Medulla oblongata (tissue), 1 donor: ENCODE data around the gene CTSG.
"Not testable (repeated sequence)": the region's sequence is repeated elsewhere in the genome, so short reads cannot be mapped to it uniquely, and the experiment has no call there.

Source experiments
- DNase-seq: peaks from one replicate; pipeline ENCODE4 v3.0.0-alpha.2; 2015; ENCODE audit errors: extremely low spot score

CTSG gene, protein sequence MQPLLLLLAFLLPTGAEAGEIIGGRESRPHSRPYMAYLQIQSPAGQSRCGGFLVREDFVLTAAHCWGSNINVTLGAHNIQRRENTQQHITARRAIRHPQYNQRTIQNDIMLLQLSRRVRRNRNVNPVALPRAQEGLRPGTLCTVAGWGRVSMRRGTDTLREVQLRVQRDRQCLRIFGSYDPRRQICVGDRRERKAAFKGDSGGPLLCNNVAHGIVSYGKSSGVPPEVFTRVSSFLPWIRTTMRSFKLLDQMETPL

GRCh38 chr14:24576182-24576581 is at the start of gene CTSG:
CTSG (minus strand) TSS chr14:24576250; CDS start chr14:24576223, 27 bp downstream.
- no peak for DNase-seq

DNA sequence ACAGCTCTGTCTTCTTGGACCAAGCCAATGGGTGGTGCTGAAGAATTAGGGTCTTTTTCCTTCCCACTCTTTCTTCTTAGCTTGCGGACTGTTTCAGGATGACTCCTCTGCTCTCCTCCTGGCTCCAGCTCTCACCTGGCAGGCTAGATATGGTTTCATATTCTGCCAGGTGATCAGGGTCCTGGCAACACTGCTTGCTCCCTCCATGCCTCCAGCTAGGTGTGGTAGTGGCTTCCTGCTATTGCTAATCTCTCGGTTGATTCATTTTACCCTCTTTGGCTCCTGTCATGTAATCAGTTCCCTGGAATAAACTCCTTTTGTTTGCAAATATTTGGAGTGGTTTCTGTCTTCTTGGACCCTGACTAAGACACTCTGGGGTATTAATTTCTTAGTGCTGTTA is 37.7 kb upstream of the CTSG start:
- DNase-seq, result no peak

DNA sequence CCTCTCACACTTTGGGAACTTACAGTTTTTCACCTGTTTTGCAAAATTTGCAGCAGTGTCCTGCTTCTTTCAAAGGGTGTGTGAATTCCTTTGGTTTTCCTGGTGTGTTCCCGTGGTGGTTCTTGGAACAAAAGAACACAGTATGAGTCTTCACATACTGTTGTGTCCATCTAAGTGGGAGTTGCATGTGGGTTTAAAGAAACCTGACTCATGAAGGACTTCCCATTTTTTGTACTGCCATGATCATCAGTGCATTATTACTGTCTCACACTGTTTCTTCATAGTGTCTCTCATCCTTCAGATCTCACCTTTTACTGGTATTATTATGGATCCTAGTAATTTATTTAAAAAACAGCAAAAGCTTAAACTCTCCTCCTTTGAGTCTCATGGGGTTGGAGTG is 37.2 kb upstream of the CTSG start:
- DNase-seq, result no peak

DNA sequence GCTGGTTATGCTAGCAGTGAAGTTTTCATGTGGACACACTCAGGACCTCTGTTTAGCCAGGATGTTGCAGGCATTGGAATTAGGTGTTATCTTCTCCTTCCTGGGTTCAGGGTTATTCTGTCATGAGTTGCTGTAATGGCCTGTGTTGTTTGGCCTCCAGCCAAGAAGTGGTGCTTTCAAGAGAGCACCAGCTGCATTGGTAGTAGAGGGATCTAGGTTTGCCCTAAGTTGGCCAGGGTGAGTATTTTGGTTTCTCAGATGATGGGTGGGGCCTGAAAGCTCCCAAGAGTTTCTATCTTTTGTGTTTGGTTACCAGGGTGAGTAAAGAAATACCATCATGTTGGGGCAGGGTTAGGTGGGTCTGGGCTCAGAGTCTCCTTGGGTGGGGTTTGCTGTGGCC is 36.1 kb upstream of the CTSG start:
- DNase-seq, result no peak

GRCh38 chr14:24609655-24610344 is 33.8 kb upstream of the CTSG start, which contains the start of gene GZMH:
GZMH (minus strand) TSS chr14:24609685; CDS start chr14:24609613, 72 bp downstream.
- DNase-seq, result no peak

DNA sequence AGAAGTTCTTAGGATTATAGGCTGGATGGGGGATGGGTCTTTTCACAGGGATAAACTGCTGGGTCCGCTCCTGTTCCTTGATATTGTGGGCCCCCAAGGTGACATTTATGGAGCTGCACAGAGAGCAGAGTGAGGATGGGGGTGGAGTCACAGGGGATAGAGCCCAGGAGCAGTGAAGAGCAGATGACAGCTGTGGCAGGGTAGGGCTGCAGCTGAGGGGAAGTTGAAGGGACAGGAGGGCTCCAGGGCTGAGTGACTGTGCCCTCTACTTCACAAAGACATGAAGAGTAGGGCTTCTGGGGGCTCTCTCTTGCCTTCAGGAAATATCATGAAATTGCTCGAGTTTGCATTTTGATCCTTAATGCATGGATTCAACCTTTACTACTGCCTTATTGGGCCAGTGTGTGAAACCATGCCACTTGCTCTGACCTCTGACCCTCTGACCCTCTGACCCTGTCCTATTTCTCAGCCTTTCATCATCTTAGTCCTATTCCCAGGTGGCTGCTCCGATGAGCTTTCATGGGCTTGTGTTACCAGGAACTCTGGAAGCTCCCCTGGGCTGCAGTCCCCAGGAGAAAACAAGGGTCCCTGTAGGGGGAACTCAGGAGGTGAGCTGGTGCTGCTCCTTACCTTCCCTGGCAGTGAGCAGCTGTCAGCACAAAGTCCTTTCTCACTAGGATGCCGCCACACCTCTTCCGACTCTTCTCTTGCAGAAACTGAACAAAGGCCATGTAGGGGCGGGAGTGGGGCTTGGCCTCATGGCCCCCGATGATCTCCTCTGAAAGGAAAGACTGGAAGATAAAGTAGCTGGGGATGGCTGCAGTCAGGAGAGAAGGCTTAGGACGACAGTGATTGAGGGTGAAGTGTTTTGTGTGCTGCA is 31.8 kb upstream of the CTSG start:
- DNase-seq, result no peak

GRCh38 chr14:24607081-24607480 is 31.0 kb upstream of the CTSG start:
- DNase-seq, result no peak

DNA sequence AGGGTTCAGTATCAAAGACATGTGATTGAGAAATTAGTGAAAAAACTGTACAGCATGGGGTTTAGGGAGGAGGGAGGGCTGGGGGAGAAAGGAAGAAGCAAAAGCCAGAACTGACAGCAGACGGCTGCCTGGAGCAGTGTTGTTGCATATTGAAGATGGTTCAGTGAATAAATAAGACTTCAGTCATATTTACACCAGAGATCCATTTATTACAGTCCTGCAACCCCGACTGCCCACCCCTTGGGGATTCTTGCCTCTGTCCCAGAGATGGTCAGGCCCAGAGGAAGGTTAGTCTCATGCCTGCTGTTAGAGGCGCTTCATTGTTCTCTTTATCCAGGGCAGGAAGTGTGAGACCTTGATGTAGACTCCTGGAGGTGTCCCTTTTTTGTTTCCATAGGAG is 30.2 kb upstream of the CTSG start:
- DNase-seq, result no peak

DNA sequence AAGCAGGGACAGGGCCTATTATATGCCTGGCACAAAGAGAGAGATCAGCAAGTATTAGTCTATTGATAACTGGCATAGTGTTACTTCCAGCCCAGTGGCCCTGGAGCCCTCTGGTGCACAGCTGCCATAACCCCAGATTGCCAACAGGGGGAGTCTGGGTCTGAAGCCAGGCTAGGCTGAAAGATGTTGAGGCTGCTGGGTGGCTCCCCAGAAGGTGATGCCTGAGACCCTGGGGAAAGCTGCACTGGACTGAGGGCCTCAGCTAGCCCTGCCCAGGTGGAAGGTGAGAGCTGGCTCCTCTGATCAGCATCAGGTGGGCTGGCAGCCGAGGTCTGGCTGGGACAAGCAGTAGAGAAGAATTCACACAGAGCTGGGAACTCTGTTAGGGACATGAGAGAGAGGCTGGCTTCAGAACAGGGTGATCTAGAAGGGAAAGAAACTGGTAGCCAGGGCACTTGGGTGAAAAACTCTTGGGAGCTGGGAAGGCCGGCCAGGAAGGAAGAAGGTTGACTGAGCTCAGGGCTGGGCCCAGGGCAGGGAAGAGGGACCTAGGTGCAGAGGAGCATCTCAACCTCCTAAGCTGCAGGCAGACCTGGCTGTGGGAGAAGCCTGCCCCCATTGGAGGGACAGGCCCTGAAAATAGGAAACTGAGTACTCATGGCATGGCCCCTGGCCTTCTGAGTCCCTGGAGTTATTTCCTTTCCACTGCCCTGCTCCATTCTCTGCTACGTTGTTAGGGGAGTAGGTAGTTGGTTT is 29.6 kb upstream of the CTSG start:
- peak; percentile 11 for DNase-seq

DNA sequence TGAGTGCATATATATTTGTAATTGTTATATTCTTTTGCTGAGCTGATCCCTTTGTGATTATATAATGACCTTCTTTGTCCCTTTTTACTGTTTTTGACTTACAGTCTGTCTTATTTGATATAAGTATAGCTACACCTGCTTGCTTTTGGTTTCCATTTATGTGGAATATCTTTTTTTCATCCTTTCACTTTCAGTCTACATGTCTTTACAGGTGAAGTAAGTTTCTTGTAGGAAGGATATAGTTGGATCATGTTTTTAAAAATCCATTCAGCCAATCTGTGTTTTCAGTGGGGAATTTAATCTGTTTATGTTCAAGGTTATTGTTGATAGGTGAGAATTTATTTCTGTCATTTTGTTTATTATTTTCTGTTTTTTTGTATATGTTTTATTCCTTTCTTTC is 21.4 kb upstream of the CTSG start:
- DNase-seq, result no peak

DNA sequence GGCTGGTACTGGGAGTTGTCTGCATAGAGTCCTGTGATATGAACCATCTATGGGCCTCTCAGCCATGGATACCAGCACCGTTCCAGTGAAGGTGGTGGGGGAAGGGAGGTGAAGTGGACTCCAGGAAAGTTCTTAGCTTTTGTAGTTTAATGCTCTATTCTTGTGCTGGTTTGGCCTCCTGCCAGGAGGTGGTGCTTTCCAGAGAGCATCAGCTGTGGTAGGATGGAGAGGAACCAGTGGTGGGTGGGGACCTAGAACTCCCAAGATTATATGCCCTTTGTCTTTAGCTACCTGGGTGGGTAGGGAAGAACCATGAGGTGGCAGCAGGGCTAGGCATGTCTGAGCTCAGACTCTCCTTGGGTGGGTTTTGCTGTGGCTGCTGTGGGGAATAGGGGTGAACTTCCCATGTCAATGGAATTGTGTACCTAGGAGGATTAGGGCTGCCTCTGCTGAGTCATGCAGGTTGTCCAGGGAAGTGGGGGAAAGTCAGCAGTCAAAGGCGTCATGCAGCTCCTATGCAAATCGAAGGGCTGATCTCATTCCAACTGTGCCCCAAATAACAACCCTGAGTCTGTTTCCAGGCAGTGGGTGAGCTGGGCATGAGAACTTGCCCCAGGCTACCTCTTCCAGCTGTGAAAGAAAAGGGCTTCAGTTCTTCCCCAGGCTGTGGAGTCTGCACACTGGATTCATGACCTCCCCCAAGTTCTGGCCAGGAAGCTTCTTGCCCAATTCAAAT is 19.2 kb upstream of the CTSG start:
- no peak for DNase-seq

GRCh38 chr14:24591004-24591403 is 15.0 kb upstream of the CTSG start:
- DNase-seq, result not testable (repeated sequence)

GRCh38 chr14:24584402-24584801 is 8.4 kb upstream of the CTSG start:
- DNase-seq, result not testable (repeated sequence)

GRCh38 chr14:24578558-24578957 is 2.5 kb upstream of the CTSG start:
- no peak for DNase-seq

- DNase-seq, result no peak
Measured at GRCh38 chr14:24576771-24577170, 721 bp upstream of the CTSG start.

DNA sequence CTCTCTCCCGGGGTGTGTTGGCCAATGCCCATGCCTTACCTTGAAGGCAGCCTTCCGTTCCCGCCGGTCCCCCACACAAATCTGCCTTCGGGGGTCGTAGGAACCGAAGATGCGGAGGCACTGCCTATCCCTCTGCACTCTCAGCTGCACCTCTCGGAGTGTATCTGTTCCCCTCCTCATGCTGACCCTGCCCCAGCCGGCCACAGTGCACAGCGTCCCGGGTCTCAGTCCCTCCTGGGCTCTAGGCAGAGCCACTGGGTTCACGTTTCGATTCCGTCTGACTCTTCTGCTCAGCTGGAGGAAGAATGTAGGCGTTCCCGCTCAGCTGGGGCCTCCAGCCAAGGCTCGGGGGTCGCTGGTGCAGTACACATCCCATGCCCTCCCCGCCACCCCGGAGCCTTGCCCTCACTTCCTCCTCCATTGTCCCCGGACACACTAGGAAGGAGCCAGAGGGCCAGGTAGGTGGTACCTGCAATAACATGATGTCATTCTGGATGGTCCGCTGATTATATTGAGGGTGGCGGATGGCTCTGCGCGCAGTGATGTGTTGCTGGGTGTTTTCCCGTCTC is 1.8 kb downstream of the CTSG start:
- no peak for DNase-seq

DNA sequence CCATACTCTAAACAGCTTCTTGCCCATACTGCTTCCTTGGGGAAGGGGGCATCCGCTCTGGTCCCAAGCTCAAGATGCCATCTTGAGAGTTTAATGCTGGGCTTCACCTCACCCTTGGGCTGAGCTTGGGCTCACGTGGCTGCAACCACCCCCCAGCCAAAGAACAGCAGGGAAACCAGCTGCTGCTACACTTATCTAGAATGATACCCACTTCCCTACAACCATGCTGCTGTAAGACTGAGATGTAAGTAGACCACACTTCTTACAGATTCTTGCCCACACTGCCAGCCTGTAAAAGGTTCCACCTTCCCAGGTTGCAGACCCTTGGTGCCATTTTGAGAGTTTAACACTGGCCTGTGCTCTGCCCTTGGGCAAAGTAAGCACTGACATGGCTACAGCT is 9.7 kb downstream of the CTSG start:
- DNase-seq, result no peak

GRCh38 chr14:24565766-24566165 is 10.3 kb downstream of the CTSG start:
- DNase-seq, result no peak

DNA sequence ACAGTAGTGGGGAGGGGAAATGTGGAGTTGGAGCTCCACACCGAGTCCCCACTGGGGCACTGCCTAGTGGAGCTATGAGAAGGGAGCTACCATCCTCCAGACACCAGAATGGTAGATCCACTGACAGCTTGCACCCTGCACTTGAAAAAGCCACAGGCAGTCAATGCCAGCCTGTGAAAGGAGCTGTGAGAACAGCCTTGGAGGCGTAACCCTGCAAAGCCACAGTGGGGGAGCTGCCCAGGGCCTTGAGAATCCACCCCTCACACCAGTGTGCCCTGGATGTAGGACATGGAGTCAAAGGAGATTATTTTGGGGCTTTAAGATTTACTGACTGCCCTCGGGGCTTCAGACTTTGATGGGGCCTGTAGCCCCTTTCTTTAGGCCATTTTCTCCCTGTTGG is 12.5 kb downstream of the CTSG start:
- DNase-seq, result no peak

- DNase-seq, result no peak
Measured at GRCh38 chr14:24556756-24557155, 19.3 kb downstream of the CTSG start.

- not testable (repeated sequence) for DNase-seq
Measured at GRCh38 chr14:24549064-24549463, 27.0 kb downstream of the CTSG start.
